Thoracic aorta (tissue), 2 donors: ENCODE data around the gene BICRA. TPM values are rescaled to one million over a fixed set of nuclear protein-coding genes. Genes with fewer than 3 reads are reported as not detected.

Experiments used
- ATAC-seq: fragments of 150-250 bp; one replicate; pipeline ENCODE4 v1.8.0; 2017; ENCODE audit warnings: low read depth; ENCODE audit not compliant: insufficient number of reproducible peaks, low FRiP score
- DNase-seq: peaks from one replicate; pipeline ENCODE4 v3.0.0-alpha.2; 2020; ENCODE audit warnings: low spot score
- H3K27ac ChIP-seq, 2 donors: fragments of 200-600 bp; sonication (generic); 1 replicate in 1 of 2; 2 replicates in 1 of 2; pipeline ENCODE4 v1.5.1; 2016; ENCODE audit warnings: mild to moderate bottlenecking in 2 of 2, moderate library complexity in 2 of 2
- H3K27me3 ChIP-seq: fragments of 200-600 bp; sonication (generic); replicated peaks from 2 replicates; pipeline ENCODE4 v1.6.0; 2016; ENCODE audit warnings: mild to moderate bottlenecking; ENCODE audit not compliant: insufficient read depth
- H3K36me3 ChIP-seq: fragments of 200-600 bp; sonication (generic); one replicate; pipeline ENCODE4 v1.5.1; 2016
- H3K4me1 ChIP-seq, 2 donors: fragments of 200-600 bp; sonication (generic); 1 replicate in 1 of 2; 2 replicates in 1 of 2; pipeline versions ENCODE4 v1.5.1 to v1.6.0; 2016; ENCODE audit warnings: low read depth in 2 of 2, mild to moderate bottlenecking in 1 of 2; ENCODE audit not compliant: control insufficient read depth in 1 of 2
- H3K4me3 ChIP-seq: fragments of 200-600 bp; sonication (generic); 2 replicates; pipeline ENCODE4 v1.5.1; 2016; ENCODE audit warnings: mild to moderate bottlenecking
- H3K9me3 ChIP-seq: fragments of 200-600 bp; sonication (generic); 2 replicates; pipeline ENCODE4 v1.5.1; 2016
- CTCF ChIP-seq: fragments of 200-600 bp; sonication (generic); IDR thresholded peaks from one replicate; pipeline ENCODE4 v1.5.1; 2019; ENCODE audit warnings: antibody characterized with exemption
- total RNA-seq, 2 donors: library from RNA; depleted of rRNA; stranded (reverse); fragments of >200 nt; gene quantifications; one replicate each; pipeline versions ENCODE4 v1.1.0 to v1.2.3, GENCODE V29; 2016

The BICRA gene
- total RNA-seq, 2 donors from 2014 or later: 10.8 to 18.4 TPM

- no peaks in the 10 kb centered on the region for H3K27me3 ChIP-seq
- DNase-seq: peak; percentile 65
- peak; percentile 80 for ATAC-seq
- peak overlapping the region; percentile 97 to 98 for H3K27ac ChIP-seq
- no peak for TF ChIP-seq CTCF
- peak overlapping the region; percentile 72 for H3K4me3 ChIP-seq
- peaks cover 7 to 26% of the 10 kb centered on the region in 2 donors for H3K4me1 ChIP-seq
- H3K9me3 ChIP-seq: no peaks in the 10 kb centered on the region
- peaks cover 18% of the 10 kb centered on the region for H3K36me3 ChIP-seq
Measured at GRCh38 chr19:47729468-47729798, 120.5 kb downstream of the BICRA start.

GRCh38 chr19:47729799-47730520, 121.0 kb downstream of the BICRA start:
- H3K9me3 ChIP-seq: no peaks in the 10 kb centered on the region
- peak overlapping the region; percentile 97 to 98 for H3K27ac ChIP-seq
- H3K4me3 ChIP-seq: peak overlapping the region; percentile 72
- H3K4me1 ChIP-seq: peaks cover 7 to 24% of the 10 kb centered on the region in 2 donors
- no peaks in the 10 kb centered on the region for H3K27me3 ChIP-seq
- DNase-seq (no peak), ATAC-seq (peak; percentile 29)
- no peak for TF ChIP-seq CTCF
- peaks cover 18% of the 10 kb centered on the region for H3K36me3 ChIP-seq

- TF ChIP-seq CTCF: no peak
- ATAC-seq (no peak), DNase-seq (no peak)
- Histone ChIP-seq H3K4me3 (peak overlapping the region; percentile 72), H3K27ac (peak overlapping the region; percentile 97 to 98), H3K36me3 (peaks cover 15% of the 10 kb centered on the region), H3K4me1 (peaks cover 7 to 24% of the 10 kb centered on the region in 2 donors), H3K9me3 (no peaks in the 10 kb centered on the region), H3K27me3 (no peaks in the 10 kb centered on the region)
Measured at GRCh38 chr19:47730521-47730889, 121.6 kb downstream of the BICRA start.

- DNase-seq (no peak), ATAC-seq (no peak)
- no peaks in the 10 kb centered on the region for H3K27me3 ChIP-seq
- peaks cover 13% of the 10 kb centered on the region for H3K36me3 ChIP-seq
- no peak overlapping the region for H3K4me3 ChIP-seq
- TF ChIP-seq CTCF: no peak
- no peaks in the 10 kb centered on the region for H3K9me3 ChIP-seq
- peaks cover 7 to 24% of the 10 kb centered on the region in 2 donors for H3K4me1 ChIP-seq
- peak overlapping the region; percentile 97 to 98 for H3K27ac ChIP-seq
Measured at GRCh38 chr19:47730910-47731309, 122.0 kb downstream of the BICRA start.

- Histone ChIP-seq H3K4me1 (peaks cover 0 to 4% of the 10 kb centered on the region in 2 donors), H3K27me3 (no peaks in the 10 kb centered on the region), H3K36me3 (peaks cover 27% of the 10 kb centered on the region), H3K9me3 (no peaks in the 10 kb centered on the region), H3K27ac (no peak overlapping the region), H3K4me3 (no peak overlapping the region)
- no peak for TF ChIP-seq CTCF
- ATAC-seq (no peak), DNase-seq (no peak)
Measured at GRCh38 chr19:47735131-47735530, 126.2 kb downstream of the BICRA start.
